Stimulated activated CD4-positive, alpha-beta T cell treated with anti-CD3 and anti-CD28 coated beads, TNF-alpha, amount 100 ng/mL, for 48 hours (primary cell): ENCODE data around the gene RAD9A.
"Not testable (repeated sequence)": the region's sequence is repeated elsewhere in the genome, so short reads cannot be mapped to it uniquely, and the experiment has no call there.

Source experiments
- DNase-seq, 3 donors: peaks; one replicate each; pipeline ENCODE4 v3.0.0-alpha.2; 2020; ENCODE audit warnings: low read depth in 3 of 3

The RAD9A gene

GRCh38 chr11:67427364-67427859, 35.6 kb downstream of the RAD9A start:
- DNase-seq: not testable (repeated sequence)

DNA sequence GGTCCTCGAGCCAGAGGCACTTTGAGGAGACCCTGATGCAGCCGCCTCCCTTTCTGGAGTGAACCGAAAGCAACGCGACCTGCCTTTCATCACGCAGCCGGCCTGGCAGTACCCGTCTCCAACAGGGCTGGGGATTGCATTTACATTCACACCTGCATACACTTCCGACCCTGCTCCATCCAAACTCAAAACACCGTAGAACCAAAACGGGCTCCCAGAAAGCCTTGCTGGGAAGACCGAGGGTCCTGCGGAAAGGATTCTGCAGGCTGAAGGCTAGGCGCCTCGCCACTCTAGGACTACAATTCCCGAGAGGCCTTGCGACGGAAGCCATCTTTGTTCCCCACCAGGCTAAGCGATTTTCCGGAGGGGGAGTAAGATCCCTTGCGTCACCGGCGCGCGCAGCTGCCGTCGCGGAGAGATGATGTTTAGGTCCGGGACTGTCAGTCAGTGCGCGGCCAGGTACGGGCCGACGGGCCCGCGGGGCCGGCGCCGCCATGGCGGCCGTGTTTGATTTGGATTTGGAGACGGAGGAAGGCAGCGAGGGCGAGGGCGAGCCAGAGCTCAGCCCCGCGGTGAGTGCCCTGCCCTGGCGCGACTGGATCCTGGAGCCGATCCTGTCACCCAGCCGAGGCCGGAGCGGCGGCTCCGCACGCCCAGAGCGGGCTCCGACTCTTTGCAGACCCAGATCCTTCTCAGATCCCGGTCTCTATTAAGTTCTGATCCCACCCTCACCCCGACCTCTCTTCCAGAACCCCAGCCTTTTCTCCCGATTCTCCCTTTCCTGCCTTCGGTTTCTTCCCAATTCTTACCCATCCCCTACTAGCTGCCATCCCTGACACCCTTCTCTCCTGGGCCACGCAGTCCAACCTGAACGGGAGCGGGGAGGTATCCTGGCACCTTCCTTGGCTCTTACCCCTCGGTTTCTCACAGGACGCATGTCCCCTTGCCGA, 36.5 kb downstream of the RAD9A start, which contains the start of gene RPS6KB2:
RPS6KB2 (plus strand) TSS at position 443 of the 950 bp plus-strand sequence; CDS start at position 495, 52 bp downstream.
- DNase-seq: peak; percentile 96 to 100 (median 99)

DNA sequence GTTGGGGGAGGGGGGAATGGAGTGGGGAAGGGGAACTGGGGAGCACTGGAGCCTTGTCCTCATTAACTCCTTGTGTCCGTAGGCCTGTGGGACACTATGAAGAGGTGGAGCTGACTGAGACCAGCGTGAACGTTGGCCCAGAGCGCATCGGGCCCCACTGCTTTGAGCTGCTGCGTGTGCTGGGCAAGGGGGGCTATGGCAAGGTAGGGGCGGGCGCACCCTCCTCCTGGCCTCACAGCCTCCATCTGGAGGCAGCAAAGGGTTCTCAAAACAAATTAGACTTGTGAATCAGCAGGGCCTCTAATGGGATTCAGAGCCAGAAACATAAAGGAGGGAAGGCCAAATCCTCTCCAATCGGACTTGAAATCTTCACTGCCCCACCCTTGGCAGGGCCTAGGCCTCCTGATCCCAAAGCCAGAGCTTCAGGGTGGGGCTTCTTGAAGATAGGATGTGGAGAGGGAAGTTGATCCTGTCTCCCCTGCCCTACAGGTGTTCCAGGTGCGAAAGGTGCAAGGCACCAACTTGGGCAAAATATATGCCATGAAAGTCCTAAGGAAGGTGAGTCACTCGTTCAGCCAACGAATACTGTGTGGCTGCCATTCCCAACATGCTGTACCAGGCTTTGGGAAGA, 37.4 kb downstream of the RAD9A start:
- DNase-seq: no peak

DNA sequence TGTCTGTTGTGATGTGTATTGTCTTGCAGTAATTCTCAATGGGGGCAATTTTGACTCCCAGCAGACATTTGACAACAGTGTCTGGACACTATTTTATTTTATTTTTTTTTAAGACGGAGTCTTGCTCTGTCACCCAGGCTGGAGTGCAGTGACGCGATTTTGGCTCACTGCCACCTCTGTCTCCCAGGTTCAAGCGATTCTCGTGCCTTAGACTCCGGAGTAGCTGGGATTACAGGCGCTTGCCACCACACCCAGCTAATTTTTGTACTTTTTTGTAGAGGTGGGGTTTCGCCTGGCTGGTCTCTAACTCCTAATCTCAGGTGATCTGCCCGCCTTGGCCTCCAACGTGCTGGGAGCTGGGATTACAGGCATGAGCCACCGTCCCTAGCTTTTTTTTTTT, 37.9 kb downstream of the RAD9A start:
- DNase-seq: no peak

DNA sequence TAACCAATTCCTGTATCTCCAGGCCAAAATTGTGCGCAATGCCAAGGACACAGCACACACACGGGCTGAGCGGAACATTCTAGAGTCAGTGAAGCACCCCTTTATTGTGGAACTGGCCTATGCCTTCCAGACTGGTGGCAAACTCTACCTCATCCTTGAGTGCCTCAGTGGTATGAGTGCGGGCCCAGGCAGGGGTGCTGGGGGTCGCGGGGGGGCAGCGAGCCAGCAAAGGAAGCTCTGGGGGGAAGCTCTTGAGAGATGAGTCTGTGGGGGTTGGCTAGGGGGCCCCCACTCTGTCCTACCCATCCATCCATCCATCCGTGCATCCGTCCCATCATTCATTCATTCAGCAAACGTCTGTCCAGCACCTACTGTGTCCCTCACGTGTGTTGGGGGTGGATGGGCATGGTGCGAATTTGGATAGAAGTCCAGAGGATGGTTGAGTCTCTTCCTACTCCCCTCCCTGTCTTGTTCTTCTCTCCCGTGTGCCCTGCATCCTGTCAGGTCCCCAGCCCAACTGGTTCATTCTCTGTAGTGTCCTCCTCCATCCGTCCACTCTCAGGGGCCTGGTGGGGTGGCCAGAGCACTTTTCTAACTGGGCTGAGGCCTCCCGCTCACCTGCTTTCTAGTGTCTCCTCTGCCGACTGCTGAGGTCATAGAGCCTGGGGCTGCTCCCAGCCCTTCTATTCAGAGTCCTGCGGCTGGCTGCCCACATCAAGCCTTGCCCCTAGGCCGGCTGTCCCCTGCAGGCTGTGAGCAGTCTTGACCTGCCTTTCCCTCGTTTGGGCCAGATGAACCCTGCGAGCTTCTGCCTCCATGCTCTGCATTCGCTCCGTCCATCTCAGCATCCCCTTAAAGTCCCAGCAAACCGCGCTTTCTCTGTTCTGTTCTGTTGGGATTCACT, 39.8 kb downstream of the RAD9A start:
- DNase-seq: no peak

DNA sequence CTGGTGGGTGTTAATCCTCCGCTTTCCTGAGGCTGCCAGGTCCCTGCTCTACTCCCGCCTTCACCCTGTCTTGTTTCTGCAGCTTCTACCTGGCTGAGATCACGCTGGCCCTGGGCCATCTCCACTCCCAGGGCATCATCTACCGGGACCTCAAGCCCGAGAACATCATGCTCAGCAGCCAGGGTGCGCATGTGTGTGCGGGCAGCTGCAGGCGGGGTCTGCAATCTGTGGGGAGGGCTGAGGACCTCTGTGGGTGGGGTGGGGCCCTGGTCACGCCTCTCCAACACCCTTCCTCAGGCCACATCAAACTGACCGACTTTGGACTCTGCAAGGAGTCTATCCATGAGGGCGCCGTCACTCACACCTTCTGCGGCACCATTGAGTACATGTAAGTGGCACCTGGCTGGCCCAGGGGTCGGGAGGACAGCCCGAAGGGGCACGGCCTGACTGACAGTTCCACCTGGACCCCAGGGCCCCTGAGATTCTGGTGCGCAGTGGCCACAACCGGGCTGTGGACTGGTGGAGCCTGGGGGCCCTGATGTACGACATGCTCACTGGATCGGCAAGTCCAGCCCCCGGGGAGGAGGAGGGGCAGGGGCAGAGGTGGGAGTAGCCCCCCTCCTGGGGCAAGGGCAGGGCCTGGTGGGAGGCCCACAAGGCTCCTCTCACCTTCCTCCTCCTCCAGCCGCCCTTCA, 41.0 kb downstream of the RAD9A start:
- no peak for DNase-seq

DNA sequence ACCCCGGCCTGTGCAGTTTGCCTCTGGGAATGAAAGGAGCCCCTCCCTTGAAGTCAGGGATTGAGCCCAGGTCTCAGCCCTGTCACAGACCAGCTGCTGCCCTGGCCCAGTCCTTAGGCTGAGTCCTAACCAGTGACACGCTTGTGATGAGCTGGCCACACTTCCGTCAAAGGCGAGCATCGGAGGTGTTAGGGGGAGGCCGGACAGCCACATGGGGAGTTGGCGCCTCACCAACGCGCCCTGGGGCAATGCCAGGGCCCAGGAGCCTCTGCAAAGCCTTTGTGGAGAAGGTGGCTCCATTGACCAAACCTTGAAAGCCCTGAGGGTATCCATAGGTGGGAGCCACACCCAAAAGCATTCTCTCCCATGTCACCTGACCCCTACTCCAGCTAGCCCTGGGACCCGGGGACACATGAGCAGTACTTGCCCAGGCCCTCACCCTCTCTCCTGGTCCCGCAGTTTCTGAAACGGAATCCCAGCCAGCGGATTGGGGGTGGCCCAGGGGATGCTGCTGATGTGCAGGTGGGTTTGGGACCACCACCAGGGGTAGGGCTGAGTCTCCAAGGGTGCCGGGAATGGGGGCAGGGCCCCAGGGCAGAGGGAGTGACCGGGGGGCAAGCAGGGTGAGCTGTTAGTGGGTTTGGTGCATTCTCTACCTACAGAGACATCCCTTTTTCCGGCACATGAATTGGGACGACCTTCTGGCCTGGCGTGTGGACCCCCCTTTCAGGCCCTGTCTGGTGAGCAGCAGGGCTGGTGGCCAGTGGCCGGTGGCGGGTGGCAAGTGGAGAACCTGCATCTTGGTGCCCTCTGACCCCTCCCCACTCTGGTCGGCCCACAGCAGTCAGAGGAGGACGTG, 42.0 kb downstream of the RAD9A start:
- DNase-seq: no peak

- DNase-seq: no peak
Observed at GRCh38 chr11:67434395-67434881, 42.7 kb downstream of the RAD9A start.

DNA sequence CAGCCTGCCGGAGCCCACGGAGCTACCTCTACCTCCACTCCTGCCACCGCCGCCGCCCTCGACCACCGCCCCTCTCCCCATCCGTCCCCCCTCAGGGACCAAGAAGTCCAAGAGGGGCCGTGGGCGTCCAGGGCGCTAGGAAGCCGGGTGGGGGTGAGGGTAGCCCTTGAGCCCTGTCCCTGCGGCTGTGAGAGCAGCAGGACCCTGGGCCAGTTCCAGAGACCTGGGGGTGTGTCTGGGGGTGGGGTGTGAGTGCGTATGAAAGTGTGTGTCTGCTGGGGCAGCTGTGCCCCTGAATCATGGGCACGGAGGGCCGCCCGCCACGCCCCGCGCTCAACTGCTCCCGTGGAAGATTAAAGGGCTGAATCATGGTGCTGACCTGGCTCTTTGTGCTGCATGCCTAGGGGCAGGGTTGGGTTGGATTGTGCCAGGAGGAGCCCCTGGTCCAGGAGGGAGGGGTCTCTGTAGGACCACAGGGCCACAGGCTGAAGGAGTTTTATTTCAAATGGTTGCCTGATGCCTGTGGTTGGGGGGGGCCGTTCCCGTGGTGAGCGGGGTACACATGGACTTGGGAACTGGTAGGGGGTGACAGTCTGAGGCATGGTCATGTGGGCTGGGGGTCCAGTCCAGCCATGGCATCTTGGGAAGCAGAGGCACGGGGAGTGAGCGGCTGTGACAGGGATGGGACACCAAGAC, 43.4 kb downstream of the RAD9A start:
- DNase-seq: no peak

DNA sequence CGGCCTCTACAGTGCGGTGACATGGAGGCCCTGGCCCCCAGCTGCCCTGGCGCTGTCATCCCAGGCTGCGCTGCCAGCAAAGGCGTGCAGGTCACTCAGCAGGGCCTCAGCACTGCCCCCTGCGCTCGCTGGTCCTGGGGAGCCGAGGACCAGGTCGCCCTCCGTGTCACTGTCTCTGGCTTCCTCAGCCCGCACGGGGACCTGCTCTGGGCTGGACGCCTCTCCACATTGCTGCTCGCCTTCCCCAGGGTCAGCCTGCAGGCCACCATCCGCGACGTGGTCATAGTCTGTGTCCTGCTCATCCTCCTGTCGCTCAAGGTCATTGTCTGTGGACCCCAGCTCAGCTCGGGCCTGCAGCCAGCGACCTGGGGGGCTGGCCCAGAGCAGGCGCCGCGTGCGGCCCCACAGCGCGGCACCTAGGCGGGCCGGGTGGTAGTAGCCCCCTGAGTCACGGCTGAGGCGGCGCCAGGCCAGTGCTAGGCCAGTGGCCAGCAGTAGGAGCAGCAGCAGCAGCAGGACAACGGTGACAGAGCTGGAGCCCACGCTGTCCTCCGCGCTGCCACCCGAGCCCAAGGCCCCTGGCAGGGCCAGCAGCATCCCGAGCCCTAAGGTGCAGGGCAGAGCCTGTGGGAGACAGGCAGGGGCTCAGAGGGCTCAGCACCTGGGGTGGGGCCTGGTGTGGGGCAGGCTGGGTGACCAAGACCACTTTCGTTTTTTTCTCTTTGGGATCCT, 44.1 kb downstream of the RAD9A start:
- no peak for DNase-seq

DNA sequence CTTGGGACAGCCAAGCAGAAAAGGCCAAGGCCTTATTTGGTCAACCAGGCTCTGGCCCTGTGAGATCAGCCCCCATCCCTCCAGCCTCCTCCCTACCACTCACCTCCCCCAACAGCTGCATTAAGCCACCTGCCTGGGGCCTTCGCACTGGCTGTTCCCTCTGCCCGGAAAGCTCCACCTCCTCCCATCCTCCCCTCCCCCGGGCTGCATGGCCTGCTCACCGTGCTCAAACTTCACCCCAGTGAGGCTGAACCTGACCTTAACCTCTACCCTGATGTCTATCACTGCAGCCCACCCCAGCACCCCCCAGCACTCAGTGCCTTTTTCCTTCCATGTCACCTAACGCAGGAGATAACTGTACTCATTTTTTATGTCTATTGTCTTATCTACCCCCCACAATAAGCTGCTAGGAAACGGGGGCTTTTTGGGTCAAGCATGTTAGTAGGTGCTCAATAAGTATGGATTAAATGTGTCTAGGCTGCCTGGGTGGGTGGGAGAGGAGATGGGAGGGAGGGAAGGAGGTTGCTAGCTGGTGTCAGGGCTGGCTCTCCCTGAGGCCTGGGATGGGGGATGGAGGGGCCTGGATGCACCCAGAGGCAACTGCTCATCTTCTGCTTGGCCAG, 44.8 kb downstream of the RAD9A start:
- DNase-seq: peak; percentile 64 to 80 (median 67)

- DNase-seq: peak in 1 of 3 donors; percentile 40
Observed at GRCh38 chr11:67437082-67437808, 45.5 kb downstream of the RAD9A start, which contains the start of gene PTPRCAP. PTPRCAP (minus strand) TSS chr11:67437682; CDS start chr11:67437619, 63 bp downstream.

DNA sequence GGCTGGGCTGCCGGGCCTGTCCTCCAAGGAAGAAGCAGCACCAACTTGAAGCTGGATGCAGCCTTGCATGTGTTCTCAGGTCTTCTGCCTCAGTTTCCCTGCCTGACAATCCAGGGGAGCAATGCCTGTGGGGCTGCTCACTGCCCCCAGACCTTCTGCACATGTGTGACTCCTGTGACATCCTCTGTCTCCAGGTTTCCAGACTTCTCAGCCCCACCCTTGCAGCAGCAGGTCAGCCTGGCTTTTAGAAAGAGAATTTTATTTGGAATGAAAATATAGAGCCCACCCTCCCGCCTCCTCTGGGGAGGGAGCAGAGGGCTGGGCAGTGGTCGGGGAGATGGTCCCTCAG, 46.0 kb downstream of the RAD9A start:
- no peak for DNase-seq

DNA sequence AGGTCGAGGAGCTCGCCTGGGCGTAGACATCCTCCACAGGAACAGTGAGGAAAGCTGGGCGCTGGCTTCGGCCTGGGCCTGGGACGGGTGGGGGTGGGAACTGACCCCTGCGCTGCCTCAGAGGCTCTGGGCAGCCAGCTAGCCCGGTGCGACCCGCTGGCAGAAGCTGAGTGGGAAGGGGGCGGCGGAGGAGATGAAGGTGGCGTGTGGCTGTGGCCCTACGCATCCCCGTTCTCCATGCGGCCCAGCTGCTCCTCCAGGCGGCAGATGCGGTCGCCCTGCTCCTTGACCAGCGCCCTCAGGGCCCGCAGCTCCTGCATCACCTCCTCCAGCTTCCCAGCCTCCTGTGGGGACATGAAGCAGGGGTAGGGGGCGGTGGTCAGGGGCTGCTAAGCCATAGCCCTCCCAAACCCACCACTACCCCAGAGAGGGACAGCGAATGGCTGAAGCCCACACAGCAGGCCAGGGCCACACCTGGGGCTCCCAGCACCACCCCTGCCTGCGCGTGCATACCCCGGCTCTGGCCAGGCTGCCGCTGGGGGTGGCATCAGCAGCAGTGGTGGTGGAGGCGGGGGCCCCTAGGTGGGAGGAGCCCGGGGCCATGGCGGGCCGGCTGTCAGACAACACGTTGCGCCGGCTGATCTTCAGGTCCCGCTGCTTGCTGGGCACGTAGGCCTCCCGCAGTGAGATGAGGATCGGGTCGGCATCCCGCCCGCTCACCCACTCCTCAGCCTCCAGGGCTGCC, 46.5 kb downstream of the RAD9A start:
- peak; percentile 64 to 87 (median 80) for DNase-seq

DNA sequence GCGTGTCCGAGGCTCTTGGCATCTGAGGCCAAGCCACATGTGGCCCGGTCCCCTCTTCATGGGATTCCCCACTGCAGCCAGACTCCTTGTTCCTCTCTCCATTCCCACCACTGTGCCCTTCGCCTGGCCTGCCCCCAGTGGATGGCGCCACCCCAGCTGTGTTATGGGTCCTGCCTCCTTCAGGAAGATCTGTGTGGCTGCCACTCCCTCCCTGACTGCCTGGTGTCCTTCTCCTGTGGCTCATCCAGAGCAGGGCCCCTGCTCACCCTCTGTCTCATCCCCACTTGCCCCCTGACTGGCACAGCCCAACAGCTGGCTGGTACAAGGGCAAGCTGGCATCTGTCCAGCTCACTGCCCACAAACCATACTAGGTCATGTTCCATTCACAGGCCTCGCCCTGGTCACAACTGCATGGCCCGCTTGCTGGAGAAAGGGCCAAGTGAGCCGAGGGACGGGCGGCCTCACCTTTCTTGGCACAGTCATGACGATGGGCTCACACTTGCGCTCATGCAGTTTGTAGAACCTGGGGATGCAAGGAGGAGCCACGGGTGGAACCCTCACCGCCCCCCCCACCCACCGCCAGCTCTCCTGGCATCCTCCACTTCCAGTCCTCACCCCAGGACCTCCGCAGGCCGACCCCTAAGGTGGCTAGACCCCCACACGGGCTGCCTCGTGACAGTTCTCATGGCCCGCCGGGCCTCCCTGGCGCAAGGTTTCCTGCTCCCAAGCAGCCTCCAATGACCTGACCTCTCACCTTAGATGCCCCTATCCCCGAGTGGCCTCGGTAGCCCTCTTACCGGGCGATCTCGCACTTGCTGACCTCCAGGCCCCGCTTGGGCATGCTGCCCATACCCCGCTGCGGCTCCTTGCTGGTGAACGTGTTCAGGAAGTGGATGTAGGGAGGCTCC, 47.8 kb downstream of the RAD9A start:
- DNase-seq: no peak
